ENCODE results near the gene DCTN5. TPM values are rescaled to one million over a fixed set of nuclear protein-coding genes. Genes with fewer than 3 reads are reported as not detected.

Gene DCTN5
- total RNA-seq, 3 donors from 2014 or later, result 57.3 to 73.9 (median 67.7) TPM

GRCh38 chr16:23699100-23699499 is 57.8 kb downstream of the DCTN5 start:
- no peak overlapping the region for H3K4me3 ChIP-seq
- peak; percentile 80 to 92 (median 84) for DNase-seq
- intact Hi-C loops (cut with DNase I, micrococcal nuclease), result no loop called here
- ATAC-seq, result peak; percentile 97
- TF ChIP-seq CTCF (IDR thresholded peaks at IDR 0.05), result no peak
- H3K36me3 ChIP-seq (ENCODE audit: low read depth), result no peaks in the 10 kb centered on the region
- H3K4me1 ChIP-seq (ENCODE audit: low read depth), result peaks cover 8% of the 10 kb centered on the region
- H3K9me3 ChIP-seq, result no peaks in the 10 kb centered on the region

GRCh38 chr16:23700093-23700492 is 58.8 kb downstream of the DCTN5 start:
- no peak overlapping the region for H3K4me3 ChIP-seq
- peaks cover 8% of the 10 kb centered on the region for H3K4me1 ChIP-seq (ENCODE audit: low read depth)
- ATAC-seq, result no peak
- TF ChIP-seq CTCF (IDR thresholded peaks at IDR 0.05), result no peak
- DNase-seq, result no peak
- H3K36me3 ChIP-seq (ENCODE audit: low read depth), result peaks cover 4% of the 10 kb centered on the region
- H3K9me3 ChIP-seq, result no peaks in the 10 kb centered on the region
- intact Hi-C loops (cut with DNase I, micrococcal nuclease), result no loop called here

- ATAC-seq (peak; percentile 29), DNase-seq (peak in 2 of 3 donors; percentile 65 to 69)
- Histone ChIP-seq H3K4me1 (ENCODE audit: low read depth) (peaks cover 8% of the 10 kb centered on the region), H3K9me3 (no peaks in the 10 kb centered on the region), H3K36me3 (ENCODE audit: low read depth) (peaks cover 4% of the 10 kb centered on the region), H3K4me3 (no peak overlapping the region)
- intact Hi-C loops (cut with DNase I, micrococcal nuclease), result no loop called here
- no peak for TF ChIP-seq CTCF (IDR thresholded peaks at IDR 0.05)
Observed at GRCh38 chr16:23700509-23700908, 59.2 kb downstream of the DCTN5 start.

DNA sequence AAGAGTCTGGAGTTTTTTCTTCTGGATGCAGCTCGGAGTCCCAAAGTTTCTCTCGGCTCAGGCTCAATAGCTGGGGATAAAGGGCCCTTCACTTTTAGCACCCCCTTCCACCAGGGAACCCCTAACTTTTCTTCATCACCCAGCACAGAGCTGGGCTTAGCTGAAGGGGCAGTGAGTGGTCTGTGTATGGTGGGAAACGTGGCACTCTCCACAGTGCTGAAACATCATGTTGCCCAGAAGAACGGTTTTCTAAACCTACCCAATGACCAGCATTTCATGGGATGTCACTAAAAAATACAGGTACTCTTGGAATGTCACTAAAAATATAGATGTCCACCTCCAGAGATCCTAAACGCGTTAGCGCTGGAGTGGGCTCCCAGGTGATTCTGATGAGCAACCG is 59.8 kb downstream of the DCTN5 start:
- Histone ChIP-seq H3K36me3 (ENCODE audit: low read depth) (peaks cover 4% of the 10 kb centered on the region), H3K9me3 (no peaks in the 10 kb centered on the region), H3K4me1 (ENCODE audit: low read depth) (peaks cover 8% of the 10 kb centered on the region), H3K4me3 (no peak overlapping the region)
- ATAC-seq (no peak), DNase-seq (no peak)
- TF ChIP-seq CTCF (IDR thresholded peaks at IDR 0.05), result no peak
- intact Hi-C loops (cut with DNase I, micrococcal nuclease), result no loop called here

- DNase-seq, result no peak
- Histone ChIP-seq H3K36me3 (ENCODE audit: low read depth) (peaks cover 4% of the 10 kb centered on the region), H3K4me3 (no peak overlapping the region), H3K4me1 (ENCODE audit: low read depth) (peaks cover 8% of the 10 kb centered on the region), H3K9me3 (no peaks in the 10 kb centered on the region)
- intact Hi-C loops (cut with DNase I, micrococcal nuclease), result no loop called here
- ATAC-seq, result no peak
- TF ChIP-seq CTCF (IDR thresholded peaks at IDR 0.05), result no peak
Observed at GRCh38 chr16:23702951-23703350, 61.7 kb downstream of the DCTN5 start.

All from mucosa of descending colon (tissue), 3 donors.